ENCODE data around the gene IRGC. TPM values are rescaled to one million over a fixed set of nuclear protein-coding genes. Genes with fewer than 3 reads are reported as not detected.

Gene IRGC
- total and polyA plus RNA-seq, 2 of the 4 experiments (the other 2 are of a cell fraction) = not detected

GRCh38 chr19:43724896-43725295, 9.0 kb downstream of the IRGC start:
- dilution Hi-C loops (cut with HindIII; ENCODE audit: low sequenced_read_pairs, unreplicated experiment) = no loop called here
- in situ Hi-C loops (cut with MboI; ENCODE audit: low sequenced_read_pairs) = no loop called here
- H3K36me3 ChIP-seq (ENCODE audit: control insufficient read depth, insufficient read depth, low read length) = peaks cover 17% of the 10 kb centered on the region
- H3K4me3 ChIP-seq (ENCODE audit: insufficient read depth, low read depth, low read length) = no peak overlapping the region
- H4K8ac ChIP-seq (ENCODE audit: low read depth in 2 of 2, low read length in 2 of 2) = no peak overlapping the region
- CTCF ChIA-PET = interaction anchor here (0.8 to 1.0 kb wide), 2 partner anchors 19 to 35 kb away, joined by 4 to 5 read pairs; no protein-coding TSS in a partner anchor
- H2BK120ac ChIP-seq (ENCODE audit: low read depth, low read length) = no peak overlapping the region
- no TSS peak for BruUV-seq (replicated peaks)
- no peaks in the 10 kb centered on the region for H3K9me3 ChIP-seq (ENCODE audit: control insufficient read depth, insufficient read depth, low read length)
- H3K9me1 ChIP-seq (ENCODE audit: insufficient read depth, low read length) = peaks cover 13% of the 10 kb centered on the region; the same call in 1 of the 2 replicates
- H3K4ac ChIP-seq (ENCODE audit: low read depth, low read length) = no peak overlapping the region
- no peak overlapping the region for H3K14ac ChIP-seq (replicated peaks; ENCODE audit: low read depth, low read length)
- POLR2A ChIA-PET (ENCODE audit: unreplicated experiment) = interaction anchor here (0.6 kb wide), 2 partner anchors 250 to 536 kb away, joined by 3 to 4 read pairs; no protein-coding TSS in a partner anchor
- DNase-seq = no peak
- H2AFZ ChIP-seq (replicated peaks; ENCODE audit: low read length, poor library complexity) = no peak overlapping the region
- no peaks in the 10 kb centered on the region for H3K4me1 ChIP-seq (ENCODE audit: control insufficient read depth, insufficient read depth, low read length)
- no peak overlapping the region for H3K23ac ChIP-seq (ENCODE audit: low read depth, low read length)
- H4K91ac ChIP-seq (ENCODE audit: insufficient read depth, low read depth, low read length) = no peak overlapping the region
- H2AK9ac ChIP-seq (replicated peaks; ENCODE audit: low read depth, low read length, poor library complexity) = no peak overlapping the region
- no peak overlapping the region for H2BK5ac ChIP-seq (ENCODE audit: low read depth, low read length, poor library complexity, severe bottlenecking)
- no peak for ATAC-seq (ENCODE audit: low read depth)
- no peak overlapping the region for H3K9ac ChIP-seq (ENCODE audit: low read depth, low read length)
- intact Hi-C loops (cut with micrococcal nuclease) = no loop called here
- no peak overlapping the region for H3K56ac ChIP-seq (ENCODE audit: extremely low read depth, insufficient read depth, low read length)
- 90% methylated on average over 2 of the region's 8 CpGs; no CpG with 5 or more reads in 1 of the 2 experiments for WGBS, 2 experiments (ENCODE audit: extremely low coverage in 2 of 2, insufficient read length in 1 of 2)
- no peak overlapping the region for H4K5ac ChIP-seq (ENCODE audit: low read depth, low read length)
- TF ChIP-seq FOS (IDR thresholded peaks at IDR 0.05; ENCODE audit: low read depth, low read length) (no peak), SMC3 (IDR thresholded peaks at IDR 0.05; ENCODE audit: low read depth, low read length) (no peak), RCOR1 (IDR thresholded peaks at IDR 0.05; ENCODE audit: insufficient replicate concordance, low read length) (no peak), MXI1 (IDR thresholded peaks at IDR 0.05; ENCODE audit: borderline replicate concordance, low read depth, low read length) (no peak), RAD21 (IDR thresholded peaks at IDR 0.05; ENCODE audit: low read length) (no peak), BHLHE40 (IDR thresholded peaks at IDR 0.05; ENCODE audit: low read depth, low read length) (no peak), CHD1 (IDR thresholded peaks at IDR 0.05; ENCODE audit: low read depth, low read length) (no peak), MAFK (IDR thresholded peaks at IDR 0.05; ENCODE audit: low read depth, low read length) (no peak), MAZ (IDR thresholded peaks at IDR 0.05; ENCODE audit: borderline replicate concordance, low read depth, low read length) (no peak), POLR2A (IDR thresholded peaks at IDR 0.05; ENCODE audit: low read depth, low read length) (no peak), CEBPB (IDR thresholded peaks at IDR 0.05; ENCODE audit: low read depth, low read length) (no peak), ELK1 (IDR thresholded peaks at IDR 0.05; ENCODE audit: borderline replicate concordance, low read depth, low read length) (no peak), USF2 (IDR thresholded peaks at IDR 0.05; ENCODE audit: low read depth, low read length) (no peak), CTCF (conservative IDR thresholded peaks at IDR 0.05; ENCODE audit: low read depth, low read length) (no peak), RFX5 (IDR thresholded peaks at IDR 0.05; ENCODE audit: low read depth, low read length) (no peak), NFE2L2 (IDR thresholded peaks at IDR 0.05; ENCODE audit: low read depth, low read length) (no peak)
- H3K27ac ChIP-seq (ENCODE audit: insufficient read depth, low read length) = no peak overlapping the region
- no peak overlapping the region for H2BK20ac ChIP-seq (ENCODE audit: low read depth, low read length)
- H3K79me1 ChIP-seq (ENCODE audit: low read depth in 1 of 2, low read length in 2 of 2) = no peaks in the 10 kb centered on the region
- no peak overlapping the region for H3K18ac ChIP-seq (ENCODE audit: low read depth, low read length)
- no peaks in the 10 kb centered on the region for H3K27me3 ChIP-seq (ENCODE audit: control insufficient read depth, insufficient read depth, low read length)
- no peak overlapping the region for H2BK15ac ChIP-seq (ENCODE audit: low read depth, low read length)
- no peaks in the 10 kb centered on the region for H4K20me1 ChIP-seq (ENCODE audit: insufficient read depth, low read length)
- H2AK5ac ChIP-seq (ENCODE audit: low read depth, low read length) = no peak overlapping the region
- no peak overlapping the region for H3K4me2 ChIP-seq (ENCODE audit: low read depth, low read length)

All from IMR-90 (cell line).